Measurements from ENCODE around the gene ANKRD33. TPM values are rescaled to one million over a fixed set of nuclear protein-coding genes. Genes with fewer than 3 reads are reported as not detected.

Gene ANKRD33
- total and polyA plus RNA-seq, 2 experiments from 2014 or later: not detected

DNA sequence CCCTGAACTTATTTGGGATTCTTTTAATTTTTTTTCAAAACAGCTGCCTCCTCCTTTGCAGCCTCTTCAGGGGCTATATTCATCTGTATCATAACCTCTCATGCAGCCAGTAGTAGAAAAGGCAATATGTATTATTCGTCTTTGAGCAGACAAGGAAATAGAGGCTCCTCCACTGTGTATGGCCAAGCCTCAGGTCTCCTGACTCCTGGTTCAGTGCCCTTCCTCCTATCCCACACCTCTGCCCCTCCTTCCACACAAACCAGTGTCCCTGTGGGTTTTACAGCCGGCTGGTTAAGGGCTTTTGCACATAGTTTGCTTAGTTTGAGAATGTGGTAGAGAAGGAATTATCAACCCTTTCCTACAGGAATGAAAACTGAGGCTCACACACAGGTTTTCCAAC, 10.6 kb downstream of the ANKRD33 start:
- H3K27ac ChIP-seq: peak overlapping the region; percentile 32; the same call in 1 of the 2 replicates
- WGBS, 2 experiments (ENCODE audit: low coverage in 1 of 2, low lambda C conversion rate in 2 of 2, missing lambda C conversion rate in 2 of 2): 77 to 85% methylated on average over 2 of the region's 2 CpGs
- H3K79me2 ChIP-seq (ENCODE audit: insufficient read depth): no peaks in the 10 kb centered on the region
- no peak overlapping the region for H3K4me3 ChIP-seq
- peak overlapping the region; percentile 46; the same call in 1 of the 2 replicates for H2AFZ ChIP-seq
- H3K36me3 ChIP-seq (ENCODE audit: low read depth): no peaks in the 10 kb centered on the region
- no peak for TF ChIP-seq EZH2phosphoT487 (IDR thresholded peaks at IDR 0.05; ENCODE audit: insufficient read depth, low read depth)
- TF ChIP-seq EZH2 (IDR thresholded peaks at IDR 0.05; ENCODE audit: insufficient read depth, poor library complexity, severe bottlenecking): no peak
- no peaks in the 10 kb centered on the region for H3K9me2 ChIP-seq (ENCODE audit: insufficient read depth)
- no peaks in the 10 kb centered on the region for H3F3A ChIP-seq (ENCODE audit: insufficient read depth)
- DNase-seq: no peak
- H3K9me3 ChIP-seq (ENCODE audit: low read depth): no peaks in the 10 kb centered on the region
- peaks cover 23% of the 10 kb centered on the region for H3K4me1 ChIP-seq (ENCODE audit: insufficient read depth)
- H3K9ac ChIP-seq: no peak overlapping the region
- no peaks in the 10 kb centered on the region for H3K27me3 ChIP-seq (replicated peaks; ENCODE audit: insufficient read depth)
- peak overlapping the region; percentile 1 for H3K4me2 ChIP-seq (ENCODE audit: unreplicated experiment)
- no peaks in the 10 kb centered on the region for H4K20me1 ChIP-seq (ENCODE audit: insufficient read depth)
- in situ Hi-C loops (cut with MboI): no loop called here

DNA sequence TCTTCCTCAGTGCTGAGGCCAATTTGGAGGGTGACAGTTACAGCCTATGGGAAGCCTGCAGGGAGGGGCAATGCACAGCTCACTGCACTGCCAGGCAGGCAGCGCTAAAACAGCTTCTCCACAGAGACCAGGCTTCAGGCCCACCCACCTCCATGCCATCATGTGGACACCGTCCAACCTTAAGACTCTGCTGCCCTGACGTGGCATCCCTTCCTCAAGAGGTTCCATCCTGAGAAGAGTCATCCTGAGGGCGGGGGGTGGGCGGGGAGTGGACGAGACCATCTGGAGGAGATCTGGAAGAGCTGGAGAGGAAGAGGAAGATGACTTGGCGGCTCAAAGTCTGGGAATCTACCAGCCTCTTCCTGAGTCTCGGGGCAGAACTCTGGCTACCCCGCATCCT, 11.0 kb downstream of the ANKRD33 start:
- peak overlapping the region; percentile 18 for H3K4me2 ChIP-seq (ENCODE audit: unreplicated experiment)
- H3K9ac ChIP-seq: no peak overlapping the region
- peaks cover 2% of the 10 kb centered on the region for H3F3A ChIP-seq (ENCODE audit: insufficient read depth)
- WGBS, 2 experiments (ENCODE audit: low coverage in 1 of 2, low lambda C conversion rate in 2 of 2, missing lambda C conversion rate in 2 of 2): 42 to 47% methylated on average over 9 of the region's 9 CpGs
- DNase-seq: peak; percentile 89
- H3K4me1 ChIP-seq (ENCODE audit: insufficient read depth): peaks cover 24% of the 10 kb centered on the region
- no peak for TF ChIP-seq EZH2 (IDR thresholded peaks at IDR 0.05; ENCODE audit: insufficient read depth, poor library complexity, severe bottlenecking)
- TF ChIP-seq EZH2phosphoT487 (IDR thresholded peaks at IDR 0.05; ENCODE audit: insufficient read depth, low read depth): no peak
- peak overlapping the region; percentile 40 for H3K27ac ChIP-seq
- no peaks in the 10 kb centered on the region for H4K20me1 ChIP-seq (ENCODE audit: insufficient read depth)
- no peaks in the 10 kb centered on the region for H3K9me2 ChIP-seq (ENCODE audit: insufficient read depth)
- no peaks in the 10 kb centered on the region for H3K27me3 ChIP-seq (replicated peaks; ENCODE audit: insufficient read depth)
- in situ Hi-C loops (cut with MboI): no loop called here
- no peak overlapping the region for H3K4me3 ChIP-seq
- H3K36me3 ChIP-seq (ENCODE audit: low read depth): no peaks in the 10 kb centered on the region
- H3K79me2 ChIP-seq (ENCODE audit: insufficient read depth): no peaks in the 10 kb centered on the region
- H3K9me3 ChIP-seq (ENCODE audit: low read depth): no peaks in the 10 kb centered on the region
- peak overlapping the region; percentile 46 for H2AFZ ChIP-seq

DNA sequence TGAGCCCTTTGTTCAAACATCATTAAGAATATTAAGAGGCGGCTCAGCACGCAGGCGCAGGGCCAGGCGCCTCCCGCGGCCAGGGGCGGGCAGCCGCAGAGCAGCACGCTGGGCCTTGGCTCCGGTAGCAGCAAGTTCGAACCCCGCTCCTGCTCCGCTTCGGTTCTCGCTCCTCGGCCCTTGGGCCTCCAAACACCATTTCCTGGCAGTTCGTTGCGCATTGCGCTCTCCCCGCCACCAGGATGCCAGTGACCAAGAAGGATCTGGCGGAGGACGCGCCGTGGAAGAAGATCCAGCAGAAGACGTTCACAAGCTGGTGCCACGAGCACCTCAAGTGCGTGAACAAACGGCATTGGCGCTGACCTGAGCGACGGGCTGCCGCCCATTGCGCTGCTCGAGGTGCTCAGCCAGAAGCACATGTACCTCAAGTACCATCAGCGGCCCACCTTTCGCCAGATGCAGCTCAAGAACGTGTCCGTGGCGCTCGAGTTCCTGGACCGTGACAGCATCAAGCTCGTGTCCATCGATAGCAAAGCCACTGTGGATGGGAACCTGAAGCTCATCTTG, 12.5 kb downstream of the ANKRD33 start:
- Histone ChIP-seq H3K9me3 (ENCODE audit: low read depth) (no peaks in the 10 kb centered on the region), H3K4me3 (no peak overlapping the region), H3K36me3 (ENCODE audit: low read depth) (no peaks in the 10 kb centered on the region), H3K4me1 (ENCODE audit: insufficient read depth) (peaks cover 35% of the 10 kb centered on the region), H3K27ac (no peak overlapping the region), H3K27me3 (replicated peaks; ENCODE audit: insufficient read depth) (no peaks in the 10 kb centered on the region), H4K20me1 (ENCODE audit: insufficient read depth) (no peaks in the 10 kb centered on the region), H3K79me2 (ENCODE audit: insufficient read depth) (no peaks in the 10 kb centered on the region), H3K9ac (no peak overlapping the region), H3K9me2 (ENCODE audit: insufficient read depth) (no peaks in the 10 kb centered on the region), H2AFZ (no peak overlapping the region), H3K4me2 (ENCODE audit: unreplicated experiment) (no peak overlapping the region), H3F3A (ENCODE audit: insufficient read depth) (peaks cover 15% of the 10 kb centered on the region)
- WGBS, 2 experiments (ENCODE audit: low coverage in 1 of 2, low lambda C conversion rate in 2 of 2, missing lambda C conversion rate in 2 of 2): 97% methylated on average over 36 to 43 of the region's 43 CpGs
- in situ Hi-C loops (cut with MboI): no loop called here
- no peak for DNase-seq
- TF ChIP-seq EZH2 (IDR thresholded peaks at IDR 0.05; ENCODE audit: insufficient read depth, poor library complexity, severe bottlenecking): no peak
- TF ChIP-seq EZH2phosphoT487 (IDR thresholded peaks at IDR 0.05; ENCODE audit: insufficient read depth, low read depth): no peak

DNA sequence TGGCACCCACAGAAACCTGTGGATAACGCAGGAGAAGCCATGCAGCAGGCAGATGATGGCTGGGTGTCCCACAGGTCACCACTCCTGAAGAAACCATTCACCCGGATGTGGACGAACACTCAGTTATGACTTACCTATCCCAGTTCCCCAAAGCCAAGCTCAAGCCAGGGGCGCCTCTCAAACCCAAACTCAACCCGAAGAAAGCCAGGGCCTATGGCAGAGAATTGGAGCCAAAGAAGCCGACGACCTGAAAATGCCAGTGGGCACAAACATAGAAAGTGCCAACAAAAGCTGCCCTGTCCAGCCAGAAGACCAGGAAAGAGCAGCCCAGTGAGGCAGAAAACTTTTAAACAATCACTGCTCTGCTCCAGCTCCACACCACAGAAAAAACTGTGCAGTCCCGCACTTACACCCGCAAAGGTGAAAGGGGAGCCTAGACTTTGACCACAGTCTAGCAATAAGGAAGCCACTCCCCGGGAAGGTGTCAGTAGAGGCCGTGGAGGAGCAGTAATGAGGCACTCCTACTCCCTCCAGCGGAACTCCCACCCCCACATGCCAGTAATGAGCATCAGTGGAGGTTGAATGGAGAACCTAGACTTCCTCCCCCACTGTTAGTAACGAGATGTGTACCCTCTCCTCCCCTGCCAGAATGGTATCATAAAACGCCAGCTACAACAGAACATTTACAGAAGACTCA, 13.4 kb downstream of the ANKRD33 start:
- Histone ChIP-seq H3K36me3 (ENCODE audit: low read depth) (no peaks in the 10 kb centered on the region), H3K4me1 (ENCODE audit: insufficient read depth) (peaks cover 41% of the 10 kb centered on the region), H3K27me3 (replicated peaks; ENCODE audit: insufficient read depth) (no peaks in the 10 kb centered on the region), H3F3A (ENCODE audit: insufficient read depth) (peaks cover 22% of the 10 kb centered on the region), H2AFZ (no peak overlapping the region), H4K20me1 (ENCODE audit: insufficient read depth) (no peaks in the 10 kb centered on the region), H3K9me2 (ENCODE audit: insufficient read depth) (no peaks in the 10 kb centered on the region), H3K4me2 (ENCODE audit: unreplicated experiment) (no peak overlapping the region), H3K9me3 (ENCODE audit: low read depth) (no peaks in the 10 kb centered on the region), H3K27ac (no peak overlapping the region), H3K79me2 (ENCODE audit: insufficient read depth) (no peaks in the 10 kb centered on the region), H3K4me3 (no peak overlapping the region), H3K9ac (no peak overlapping the region)
- WGBS, 2 experiments (ENCODE audit: low coverage in 1 of 2, low lambda C conversion rate in 2 of 2, missing lambda C conversion rate in 2 of 2): 91 to 93% methylated on average over 14 of the region's 14 CpGs
- DNase-seq: no peak
- TF ChIP-seq EZH2phosphoT487 (IDR thresholded peaks at IDR 0.05; ENCODE audit: insufficient read depth, low read depth) (no peak), EZH2 (IDR thresholded peaks at IDR 0.05; ENCODE audit: insufficient read depth, poor library complexity, severe bottlenecking) (no peak)
- in situ Hi-C loops (cut with MboI): no loop called here

Measured in GM23248 (cell line).